ENCODE results near the gene RHCE. TPM values are rescaled to one million over a fixed set of nuclear protein-coding genes. Genes with fewer than 3 reads are reported as not detected.
"Not testable (repeated sequence)": the region's sequence is repeated elsewhere in the genome, so short reads cannot be mapped to it uniquely, and the experiment has no call there.

The RHCE gene
- total RNA-seq, 1 donor from 2014 or later: 0.72 TPM

DNA sequence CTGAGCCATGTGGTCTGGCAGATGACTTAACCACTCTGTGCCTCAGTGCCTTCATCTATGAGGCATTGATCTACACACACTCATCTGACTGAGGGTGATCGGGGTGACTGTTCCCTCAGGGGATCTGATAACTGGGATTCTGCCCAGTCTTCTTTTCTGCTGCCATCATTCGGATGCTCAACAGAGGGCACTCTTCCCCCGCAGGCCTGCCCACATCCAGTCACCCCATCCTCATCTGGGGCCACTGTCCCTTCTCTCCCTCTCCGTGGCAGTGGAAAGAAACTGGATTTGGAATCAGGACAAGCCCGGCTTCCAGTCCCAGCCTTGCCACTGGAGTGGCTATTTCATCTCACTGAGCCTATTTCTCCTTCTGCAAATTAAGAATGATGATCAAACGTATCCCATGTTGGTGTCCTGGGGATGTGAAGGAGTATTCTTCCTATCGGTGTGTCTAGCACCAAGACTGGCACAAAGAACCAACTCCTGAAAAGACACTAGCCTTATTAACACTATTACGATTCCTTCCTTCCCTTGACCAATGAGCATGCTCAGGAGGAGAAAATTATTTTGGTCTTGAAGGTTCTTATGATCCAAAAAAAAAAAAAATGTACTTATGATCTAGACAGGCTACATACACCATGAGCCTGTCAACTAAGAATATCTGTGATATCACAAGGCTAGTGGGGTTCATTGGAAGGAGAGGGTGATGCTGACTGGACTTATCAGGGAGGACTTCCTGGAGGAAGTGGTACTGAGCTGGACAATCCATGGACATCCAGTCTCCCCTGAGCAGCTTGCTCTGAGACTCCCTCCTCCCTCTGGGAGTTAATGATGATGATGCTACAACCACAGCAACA lies 17.4 kb downstream of the RHCE start:
- not testable (repeated sequence) for DNase-seq (ENCODE audit: low spot score in 2 of 2, unreplicated experiment in 2 of 2); H3K4me1 Mint-ChIP-seq; H3K36me3 Mint-ChIP-seq; H3K4me3 Mint-ChIP-seq; H3K9me3 Mint-ChIP-seq; H3K27ac Mint-ChIP-seq
- H3K27me3 Mint-ChIP-seq (ENCODE audit: low read depth): peaks cover 26% of the 10 kb centered on the region

DNA sequence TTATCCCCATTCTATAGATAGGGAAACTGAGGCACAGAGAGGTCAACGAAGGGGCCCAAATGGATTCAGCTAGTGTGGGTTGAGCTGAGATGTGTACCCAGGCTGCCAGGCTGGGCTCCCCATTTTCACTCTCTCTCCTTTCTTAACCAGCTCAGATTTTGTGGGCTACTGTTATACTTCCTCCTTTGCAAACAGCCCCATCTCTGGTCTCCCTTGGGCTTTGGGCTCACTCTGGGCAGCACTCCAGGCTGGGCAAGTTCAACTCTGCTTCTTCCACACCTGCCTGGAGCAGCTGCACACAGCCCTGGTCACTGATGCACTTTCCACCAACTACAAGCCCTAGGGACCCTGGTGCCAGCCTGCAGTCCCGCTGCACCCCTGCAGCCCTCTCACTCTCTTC lies 22.5 kb downstream of the RHCE start:
- H3K36me3 Mint-ChIP-seq: not testable (repeated sequence)

DNA sequence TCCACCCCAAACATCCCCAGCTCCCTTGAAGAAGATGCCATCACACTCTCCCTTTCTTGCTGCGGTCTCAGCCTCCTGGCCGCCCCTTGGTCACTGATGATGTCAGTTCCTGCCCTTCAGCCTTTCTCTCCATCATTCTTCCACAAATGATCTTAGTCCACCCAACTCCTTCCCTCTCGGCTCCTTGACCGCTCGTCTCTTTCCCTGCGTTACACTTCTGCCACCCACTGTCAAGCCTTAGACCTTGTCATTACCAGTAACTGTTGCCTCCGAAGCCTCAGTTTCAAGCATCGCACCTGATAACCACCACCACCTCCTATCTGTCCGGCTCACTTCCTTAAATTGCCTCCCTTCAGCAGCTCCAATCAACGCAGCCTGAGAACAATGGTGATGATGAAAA lies 23.1 kb downstream of the RHCE start:
- DNase-seq (ENCODE audit: low spot score in 2 of 2, unreplicated experiment in 2 of 2); H3K36me3 Mint-ChIP-seq; H3K4me3 Mint-ChIP-seq; H3K27ac Mint-ChIP-seq; H3K4me1 Mint-ChIP-seq; H3K9me3 Mint-ChIP-seq: not testable (repeated sequence)
- H3K27me3 Mint-ChIP-seq (ENCODE audit: low read depth): peaks cover 32% of the 10 kb centered on the region

More for the DNA sequence above, 22.5 kb downstream of the RHCE start:
- H3K4me1 Mint-ChIP-seq; H3K27ac Mint-ChIP-seq; H3K9me3 Mint-ChIP-seq; DNase-seq (ENCODE audit: low spot score in 2 of 2, unreplicated experiment in 2 of 2); H3K4me3 Mint-ChIP-seq: not testable (repeated sequence)
- peaks cover 37% of the 10 kb centered on the region for H3K27me3 Mint-ChIP-seq (ENCODE audit: low read depth)

DNA sequence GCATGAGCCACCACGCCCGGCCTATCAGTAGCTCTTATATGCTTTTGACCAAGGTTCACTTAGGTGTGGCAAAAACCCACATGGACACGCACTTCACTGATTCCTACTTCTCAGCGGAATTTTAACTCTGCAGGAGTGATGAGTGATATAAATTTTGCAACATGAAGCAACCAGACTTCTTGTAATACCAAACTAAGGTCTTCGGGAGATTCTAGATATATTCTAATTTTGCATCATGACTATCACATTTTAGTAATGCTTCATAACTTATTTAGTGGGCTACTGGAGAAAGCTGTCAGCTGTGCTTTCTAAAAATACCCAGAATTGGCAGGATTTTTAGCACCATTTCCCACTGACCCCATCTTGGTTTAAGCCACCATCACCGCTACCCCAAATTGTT lies 27.8 kb downstream of the RHCE start:
- Mint-ChIP-seq H3K9me3 (no peaks in the 10 kb centered on the region), H3K27ac (no peak overlapping the region), H3K4me3 (no peak overlapping the region), H3K36me3 (no peaks in the 10 kb centered on the region), H3K27me3 (ENCODE audit: low read depth) (peaks cover 13% of the 10 kb centered on the region), H3K4me1 (peaks cover 2% of the 10 kb centered on the region)
- no peak for DNase-seq (ENCODE audit: low spot score in 2 of 2, unreplicated experiment in 2 of 2)
- TF ChIP-seq, protein P1, sequence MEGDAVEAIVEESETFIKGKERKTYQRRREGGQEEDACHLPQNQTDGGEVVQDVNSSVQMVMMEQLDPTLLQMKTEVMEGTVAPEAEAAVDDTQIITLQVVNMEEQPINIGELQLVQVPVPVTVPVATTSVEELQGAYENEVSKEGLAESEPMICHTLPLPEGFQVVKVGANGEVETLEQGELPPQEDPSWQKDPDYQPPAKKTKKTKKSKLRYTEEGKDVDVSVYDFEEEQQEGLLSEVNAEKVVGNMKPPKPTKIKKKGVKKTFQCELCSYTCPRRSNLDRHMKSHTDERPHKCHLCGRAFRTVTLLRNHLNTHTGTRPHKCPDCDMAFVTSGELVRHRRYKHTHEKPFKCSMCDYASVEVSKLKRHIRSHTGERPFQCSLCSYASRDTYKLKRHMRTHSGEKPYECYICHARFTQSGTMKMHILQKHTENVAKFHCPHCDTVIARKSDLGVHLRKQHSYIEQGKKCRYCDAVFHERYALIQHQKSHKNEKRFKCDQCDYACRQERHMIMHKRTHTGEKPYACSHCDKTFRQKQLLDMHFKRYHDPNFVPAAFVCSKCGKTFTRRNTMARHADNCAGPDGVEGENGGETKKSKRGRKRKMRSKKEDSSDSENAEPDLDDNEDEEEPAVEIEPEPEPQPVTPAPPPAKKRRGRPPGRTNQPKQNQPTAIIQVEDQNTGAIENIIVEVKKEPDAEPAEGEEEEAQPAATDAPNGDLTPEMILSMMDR (IDR thresholded peaks at IDR 0.05; ENCODE audit: unreplicated experiment): no peak

DNA sequence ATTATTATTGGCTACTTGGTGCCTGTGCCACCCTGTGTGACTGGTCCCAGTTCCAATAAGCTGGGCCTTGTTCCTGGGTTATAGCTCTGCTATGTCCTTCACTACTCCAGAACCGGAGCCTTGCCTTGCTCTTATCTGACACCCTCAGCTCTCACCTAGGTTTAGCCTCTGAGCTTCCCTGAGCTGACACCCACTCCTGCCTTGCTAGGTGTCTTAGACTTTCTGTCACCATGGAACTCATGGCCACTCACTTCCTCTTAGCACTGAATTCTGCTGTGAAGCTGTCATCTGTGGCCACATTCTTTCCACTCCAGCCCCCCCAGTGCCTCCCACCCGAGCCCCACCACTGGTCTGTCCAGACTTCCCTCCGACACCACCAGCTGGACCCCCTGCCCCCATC lies 30.9 kb downstream of the RHCE start:
- not testable (repeated sequence) for DNase-seq (ENCODE audit: low spot score in 2 of 2, unreplicated experiment in 2 of 2); H3K9me3 Mint-ChIP-seq

DNA sequence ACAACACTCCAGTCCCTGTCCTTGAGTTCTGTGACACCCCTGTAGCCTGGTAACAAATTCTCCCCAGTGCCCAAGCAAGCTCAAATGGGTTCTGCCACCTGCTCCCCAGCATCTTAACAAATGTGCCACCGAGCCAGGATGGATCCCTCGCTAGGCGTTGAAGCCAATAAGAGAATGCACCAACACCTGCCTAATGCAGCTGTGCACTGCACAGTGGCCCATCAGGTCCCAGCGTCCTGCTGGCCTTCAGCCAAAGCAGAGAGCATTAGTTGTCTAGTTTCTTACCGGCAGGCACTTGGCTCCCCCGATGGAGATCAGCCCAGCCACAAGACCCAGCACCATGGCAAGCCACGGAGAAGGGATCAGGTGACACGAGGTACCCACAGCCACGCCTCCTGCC lies 31.9 kb downstream of the RHCE start:
- H3K9me3 Mint-ChIP-seq; H3K27me3 Mint-ChIP-seq (ENCODE audit: low read depth); H3K4me3 Mint-ChIP-seq; H3K4me1 Mint-ChIP-seq; H3K36me3 Mint-ChIP-seq; DNase-seq (ENCODE audit: low spot score in 2 of 2, unreplicated experiment in 2 of 2); H3K27ac Mint-ChIP-seq: not testable (repeated sequence)

More for the DNA sequence above, 30.9 kb downstream of the RHCE start:
- not testable (repeated sequence) for H3K4me3 Mint-ChIP-seq, H3K36me3 Mint-ChIP-seq, H3K27ac Mint-ChIP-seq, H3K4me1 Mint-ChIP-seq
- peaks cover 10% of the 10 kb centered on the region for H3K27me3 Mint-ChIP-seq (ENCODE audit: low read depth)

DNA sequence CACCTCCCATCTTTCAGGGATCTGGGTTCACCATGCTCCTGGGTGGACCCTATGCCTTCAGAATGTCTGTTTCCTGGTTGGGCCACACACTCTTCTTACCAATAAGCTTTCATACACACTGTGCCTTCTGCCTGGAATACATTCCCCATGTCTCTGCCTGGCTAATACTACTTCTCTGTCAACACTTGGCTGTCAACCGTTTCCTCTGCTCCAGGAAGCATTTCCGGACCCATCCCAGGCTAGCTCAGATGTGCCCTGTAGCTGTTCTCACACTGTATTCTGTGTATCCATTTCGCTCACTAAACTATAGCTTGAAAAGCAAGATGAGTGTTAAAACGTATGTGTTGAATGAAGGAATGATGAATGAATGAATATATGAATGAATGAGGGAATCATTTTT lies 33.5 kb downstream of the RHCE start:
- not testable (repeated sequence) for H3K4me3 Mint-ChIP-seq; DNase-seq (ENCODE audit: low spot score in 2 of 2, unreplicated experiment in 2 of 2); H3K9me3 Mint-ChIP-seq; H3K36me3 Mint-ChIP-seq; H3K27me3 Mint-ChIP-seq (ENCODE audit: low read depth); H3K4me1 Mint-ChIP-seq; H3K27ac Mint-ChIP-seq

DNA sequence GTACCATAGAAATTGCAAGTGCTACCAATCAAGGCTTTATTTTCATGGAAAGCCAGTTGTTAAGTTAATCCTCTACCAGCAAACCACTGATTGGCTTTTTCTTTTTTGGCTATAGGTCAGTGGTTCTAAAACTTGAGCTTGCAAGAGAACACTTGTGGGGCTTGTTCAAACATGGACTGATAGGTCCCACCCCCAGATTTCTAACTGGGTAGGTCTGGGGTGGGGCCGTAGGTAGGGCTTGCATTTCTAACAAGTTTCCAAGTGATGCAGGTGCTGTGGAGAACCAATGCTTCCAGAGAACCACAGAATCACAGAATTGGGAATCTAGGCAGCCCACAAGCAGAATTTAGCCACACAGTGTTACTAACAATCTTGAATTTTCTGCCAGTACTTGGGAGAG lies 36.8 kb downstream of the RHCE start:
- H3K27me3 Mint-ChIP-seq (ENCODE audit: low read depth); DNase-seq (ENCODE audit: low spot score in 2 of 2, unreplicated experiment in 2 of 2); H3K36me3 Mint-ChIP-seq; H3K9me3 Mint-ChIP-seq; H3K27ac Mint-ChIP-seq; H3K4me3 Mint-ChIP-seq; H3K4me1 Mint-ChIP-seq: not testable (repeated sequence)

DNA sequence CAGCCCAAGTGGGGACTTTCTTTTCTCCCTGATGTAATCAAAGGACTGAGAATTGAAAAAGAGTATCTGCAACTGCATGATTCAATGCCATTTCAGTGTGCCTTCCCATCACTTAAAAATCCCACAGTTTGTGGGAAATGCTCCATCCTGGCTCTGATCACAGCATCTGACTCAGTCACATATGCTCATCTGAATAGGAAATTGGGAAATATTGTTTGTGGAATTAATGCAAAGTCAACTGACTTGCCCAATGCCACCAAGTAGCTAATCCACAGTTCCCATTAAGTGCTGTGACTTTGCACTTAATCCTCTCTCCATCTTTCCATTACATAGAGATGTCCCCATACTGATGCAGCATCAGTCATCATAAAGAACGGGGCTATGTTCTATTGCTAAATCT lies 37.5 kb downstream of the RHCE start:
- not testable (repeated sequence) for DNase-seq (ENCODE audit: low spot score in 2 of 2, unreplicated experiment in 2 of 2); H3K4me3 Mint-ChIP-seq; H3K9me3 Mint-ChIP-seq; H3K27me3 Mint-ChIP-seq (ENCODE audit: low read depth); H3K4me1 Mint-ChIP-seq; H3K36me3 Mint-ChIP-seq; H3K27ac Mint-ChIP-seq

DNA sequence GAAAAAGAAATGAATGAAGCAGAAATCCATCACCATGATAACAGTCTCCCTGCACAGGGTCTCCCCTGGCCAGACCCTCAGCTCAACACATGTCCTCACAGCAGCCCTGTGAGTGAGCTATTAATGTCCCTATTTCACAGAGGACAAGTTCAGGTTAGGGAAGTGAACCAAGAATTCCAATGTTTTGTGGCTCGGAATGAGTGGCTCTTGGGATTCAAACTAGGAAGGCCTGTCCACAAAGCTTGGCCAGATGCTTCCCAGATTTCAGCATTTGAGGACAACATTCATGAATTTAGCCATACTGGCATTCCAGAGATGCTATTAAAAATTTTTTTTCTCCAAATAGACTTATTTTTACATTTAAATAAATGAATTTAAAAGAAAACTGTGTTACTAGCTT lies 38.1 kb downstream of the RHCE start:
- not testable (repeated sequence) for H3K4me3 Mint-ChIP-seq; H3K27me3 Mint-ChIP-seq (ENCODE audit: low read depth); DNase-seq (ENCODE audit: low spot score in 2 of 2, unreplicated experiment in 2 of 2); H3K27ac Mint-ChIP-seq; H3K9me3 Mint-ChIP-seq; H3K4me1 Mint-ChIP-seq; H3K36me3 Mint-ChIP-seq

DNA sequence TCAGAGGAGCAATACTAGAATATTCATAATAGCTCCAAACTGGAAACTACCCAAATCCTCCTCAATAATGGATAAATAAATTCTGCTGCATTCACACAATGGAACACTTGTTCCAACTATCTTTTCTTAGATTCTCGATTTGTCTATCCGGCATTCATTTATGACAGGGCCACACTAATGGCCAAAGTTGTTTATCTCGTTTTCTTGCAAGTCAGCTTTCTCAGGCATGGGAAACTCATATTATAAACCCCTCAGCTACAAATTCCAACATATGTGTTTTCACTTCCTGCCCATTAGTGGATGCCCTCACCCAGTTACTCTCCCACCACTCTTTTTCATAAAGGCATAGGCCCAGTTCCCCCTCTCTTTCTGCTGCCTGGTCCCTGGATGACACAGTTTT lies 42.3 kb downstream of the RHCE start:
- not testable (repeated sequence) for H3K27ac Mint-ChIP-seq; H3K4me1 Mint-ChIP-seq; H3K4me3 Mint-ChIP-seq; H3K9me3 Mint-ChIP-seq; DNase-seq (ENCODE audit: low spot score in 2 of 2, unreplicated experiment in 2 of 2); H3K27me3 Mint-ChIP-seq (ENCODE audit: low read depth); H3K36me3 Mint-ChIP-seq

DNA sequence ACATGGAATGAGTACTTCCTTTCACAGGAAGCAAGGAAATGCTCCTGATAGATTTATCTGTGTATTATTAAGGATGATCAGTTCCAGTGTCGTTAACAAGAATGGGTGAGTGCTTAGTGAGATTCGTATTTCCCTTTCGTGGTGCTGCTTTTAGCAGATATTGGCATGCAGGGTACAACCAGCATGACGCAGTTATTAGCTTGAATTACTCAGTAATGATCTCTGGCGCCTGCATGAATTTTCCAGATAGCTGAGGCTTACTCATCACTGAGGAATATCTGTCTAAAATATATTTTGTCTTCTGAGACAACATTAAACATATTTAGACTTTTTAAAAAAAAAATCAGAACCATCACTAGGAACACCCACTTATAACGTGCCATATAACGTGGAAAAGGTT lies 48.9 kb downstream of the RHCE start:
- not testable (repeated sequence) for H3K36me3 Mint-ChIP-seq; H3K4me1 Mint-ChIP-seq; DNase-seq (ENCODE audit: low spot score in 2 of 2, unreplicated experiment in 2 of 2); H3K27ac Mint-ChIP-seq; H3K9me3 Mint-ChIP-seq; H3K27me3 Mint-ChIP-seq (ENCODE audit: low read depth); H3K4me3 Mint-ChIP-seq

DNA sequence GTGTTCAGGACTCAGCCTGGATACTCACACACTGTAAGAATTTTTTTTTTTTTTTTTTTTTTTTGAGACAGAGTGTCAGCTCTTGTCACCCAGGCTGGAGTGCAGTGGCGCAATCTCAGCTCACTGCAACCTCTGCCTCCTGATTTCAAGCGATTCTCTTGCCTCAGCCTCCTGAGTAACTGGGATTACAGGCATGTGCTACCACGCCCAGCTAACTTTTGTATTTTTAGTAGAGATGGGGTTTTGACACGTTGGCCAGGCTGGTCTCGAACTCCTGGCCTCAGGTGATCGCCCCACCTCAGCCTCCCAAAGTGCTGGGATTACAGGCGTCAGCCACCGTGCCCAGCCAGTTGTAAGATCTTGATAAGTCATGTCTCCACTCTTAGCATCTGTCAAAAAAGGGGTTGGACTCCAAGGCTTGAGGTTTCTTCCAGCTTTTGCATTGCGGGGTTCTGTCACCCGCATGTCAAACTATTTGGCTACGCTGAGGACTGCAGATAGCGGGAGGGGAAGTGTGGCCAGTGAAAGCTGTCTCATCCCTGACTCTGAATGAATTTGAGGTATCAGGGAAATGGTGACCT lies 50.8 kb downstream of the RHCE start:
- H3K27me3 Mint-ChIP-seq (ENCODE audit: low read depth); H3K36me3 Mint-ChIP-seq; H3K4me1 Mint-ChIP-seq; DNase-seq (ENCODE audit: low spot score in 2 of 2, unreplicated experiment in 2 of 2); H3K4me3 Mint-ChIP-seq; H3K9me3 Mint-ChIP-seq; H3K27ac Mint-ChIP-seq: not testable (repeated sequence)
